HEK293 (cell line): ENCODE data around the gene MYH7B.
A peak's percentile ranks its signal among the peaks of the same experiment; 100 is the strongest.

Source experiments
- OSR2 ChIP-seq: fragments of 450-650 bp; formaldehyde crosslinking; IDR thresholded peaks from 2 replicates; pipeline ENCODE4 v1.5.1; 2016; ENCODE audit warnings: missing biosample characterization, missing genetic modification characterization
- ZFP3 ChIP-seq: fragments of 450-650 bp; formaldehyde crosslinking; IDR thresholded peaks from 2 replicates; pipeline ENCODE4 v1.5.1; 2016; ENCODE audit warnings: low read depth, missing biosample characterization, missing genetic modification characterization
- ZNF341 ChIP-seq: fragments of 450-650 bp; formaldehyde crosslinking; IDR thresholded peaks from 2 replicates; pipeline ENCODE4; 2016; ENCODE audit warnings: low read depth, missing biosample characterization, missing genetic modification characterization
- ZNF354C ChIP-seq: fragments of 450-650 bp; formaldehyde crosslinking; IDR thresholded peaks from 2 replicates; pipeline ENCODE4 v1.5.1; 2016; ENCODE audit warnings: missing biosample characterization, missing genetic modification characterization, low read depth, borderline replicate concordance
- ZNF561 ChIP-seq: fragments of 450-650 bp; IDR thresholded peaks from 2 replicates; pipeline ENCODE4 v1.5.1; 2018; ENCODE audit warnings: missing biosample characterization, missing genetic modification characterization, borderline replicate concordance
- TF ChIP-seq, protein P1 (sequence below): fragments of 450-650 bp; formaldehyde crosslinking; IDR thresholded peaks from 2 replicates; pipeline ENCODE4 v1.5.1; 2016; ENCODE audit warnings: missing biosample characterization, missing genetic modification characterization
- TF ChIP-seq, protein P2 (sequence below): fragments of 450-650 bp; formaldehyde crosslinking; IDR thresholded peaks from 2 replicates; pipeline ENCODE4 v1.5.0; 2017; ENCODE audit warnings: missing biosample characterization, missing genetic modification characterization, borderline replicate concordance

DNA sequence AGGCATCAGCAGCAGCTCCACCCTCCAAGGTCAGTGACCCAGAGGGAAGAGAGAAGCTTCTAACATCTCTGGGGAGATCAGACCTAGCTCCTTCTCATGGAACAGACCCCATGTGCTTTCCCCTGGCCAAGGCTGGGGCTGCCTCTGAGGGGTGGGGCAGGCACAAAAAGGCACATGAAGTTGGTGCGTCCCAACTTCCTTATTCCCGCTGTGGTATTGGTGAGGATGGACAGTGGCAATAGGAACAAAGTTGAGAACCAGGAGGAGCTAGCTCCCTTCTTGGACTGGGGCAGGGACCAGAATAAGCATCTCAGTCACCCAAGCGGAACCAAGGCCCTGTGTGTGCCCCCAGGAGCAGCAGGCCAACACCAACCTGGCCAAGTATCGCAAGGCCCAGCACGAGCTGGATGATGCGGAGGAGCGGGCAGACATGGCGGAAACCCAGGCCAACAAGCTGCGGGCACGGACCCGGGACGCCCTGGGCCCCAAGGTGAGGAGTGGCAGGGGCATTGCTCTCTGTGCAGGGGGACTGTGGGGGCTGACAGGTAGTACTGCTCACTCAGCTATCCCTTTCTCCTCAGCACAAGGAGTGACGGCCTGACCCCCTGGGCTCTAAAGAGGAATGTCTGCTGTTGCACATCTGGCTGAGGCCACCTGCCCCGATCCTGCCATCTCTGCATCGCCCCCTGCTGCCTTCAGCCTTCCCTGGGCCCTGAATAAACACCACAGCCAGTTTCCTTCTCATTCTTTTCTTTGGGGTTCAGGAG lies 46.1 kb downstream of the MYH7B start:
- TF ChIP-seq, protein P1, sequence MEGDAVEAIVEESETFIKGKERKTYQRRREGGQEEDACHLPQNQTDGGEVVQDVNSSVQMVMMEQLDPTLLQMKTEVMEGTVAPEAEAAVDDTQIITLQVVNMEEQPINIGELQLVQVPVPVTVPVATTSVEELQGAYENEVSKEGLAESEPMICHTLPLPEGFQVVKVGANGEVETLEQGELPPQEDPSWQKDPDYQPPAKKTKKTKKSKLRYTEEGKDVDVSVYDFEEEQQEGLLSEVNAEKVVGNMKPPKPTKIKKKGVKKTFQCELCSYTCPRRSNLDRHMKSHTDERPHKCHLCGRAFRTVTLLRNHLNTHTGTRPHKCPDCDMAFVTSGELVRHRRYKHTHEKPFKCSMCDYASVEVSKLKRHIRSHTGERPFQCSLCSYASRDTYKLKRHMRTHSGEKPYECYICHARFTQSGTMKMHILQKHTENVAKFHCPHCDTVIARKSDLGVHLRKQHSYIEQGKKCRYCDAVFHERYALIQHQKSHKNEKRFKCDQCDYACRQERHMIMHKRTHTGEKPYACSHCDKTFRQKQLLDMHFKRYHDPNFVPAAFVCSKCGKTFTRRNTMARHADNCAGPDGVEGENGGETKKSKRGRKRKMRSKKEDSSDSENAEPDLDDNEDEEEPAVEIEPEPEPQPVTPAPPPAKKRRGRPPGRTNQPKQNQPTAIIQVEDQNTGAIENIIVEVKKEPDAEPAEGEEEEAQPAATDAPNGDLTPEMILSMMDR (tag by site-specific recombination), result 0 out of 2 replicates have a peak, but pooled peaks have one; percentile 12
- TF ChIP-seq ZNF561, result no peak
- no peak for TF ChIP-seq ZFP3
- TF ChIP-seq OSR2, result no peak
- TF ChIP-seq ZNF341 (tag by site-specific recombination), result no peak
- TF ChIP-seq, protein P2, sequence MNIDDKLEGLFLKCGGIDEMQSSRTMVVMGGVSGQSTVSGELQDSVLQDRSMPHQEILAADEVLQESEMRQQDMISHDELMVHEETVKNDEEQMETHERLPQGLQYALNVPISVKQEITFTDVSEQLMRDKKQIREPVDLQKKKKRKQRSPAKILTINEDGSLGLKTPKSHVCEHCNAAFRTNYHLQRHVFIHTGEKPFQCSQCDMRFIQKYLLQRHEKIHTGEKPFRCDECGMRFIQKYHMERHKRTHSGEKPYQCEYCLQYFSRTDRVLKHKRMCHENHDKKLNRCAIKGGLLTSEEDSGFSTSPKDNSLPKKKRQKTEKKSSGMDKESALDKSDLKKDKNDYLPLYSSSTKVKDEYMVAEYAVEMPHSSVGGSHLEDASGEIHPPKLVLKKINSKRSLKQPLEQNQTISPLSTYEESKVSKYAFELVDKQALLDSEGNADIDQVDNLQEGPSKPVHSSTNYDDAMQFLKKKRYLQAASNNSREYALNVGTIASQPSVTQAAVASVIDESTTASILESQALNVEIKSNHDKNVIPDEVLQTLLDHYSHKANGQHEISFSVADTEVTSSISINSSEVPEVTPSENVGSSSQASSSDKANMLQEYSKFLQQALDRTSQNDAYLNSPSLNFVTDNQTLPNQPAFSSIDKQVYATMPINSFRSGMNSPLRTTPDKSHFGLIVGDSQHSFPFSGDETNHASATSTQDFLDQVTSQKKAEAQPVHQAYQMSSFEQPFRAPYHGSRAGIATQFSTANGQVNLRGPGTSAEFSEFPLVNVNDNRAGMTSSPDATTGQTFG (tag by site-specific recombination), result no peak
- no peak for TF ChIP-seq ZNF354C (tag by site-specific recombination)
